ENCODE measurements around the gene SLC25A29. TPM values are rescaled to one million over a fixed set of nuclear protein-coding genes. Genes with fewer than 3 reads are reported as not detected.

Gene SLC25A29
- total and polyA plus RNA-seq, 7 experiments from 2014 or later = 0.38 to 25.6 (median 9.7) TPM

DNA sequence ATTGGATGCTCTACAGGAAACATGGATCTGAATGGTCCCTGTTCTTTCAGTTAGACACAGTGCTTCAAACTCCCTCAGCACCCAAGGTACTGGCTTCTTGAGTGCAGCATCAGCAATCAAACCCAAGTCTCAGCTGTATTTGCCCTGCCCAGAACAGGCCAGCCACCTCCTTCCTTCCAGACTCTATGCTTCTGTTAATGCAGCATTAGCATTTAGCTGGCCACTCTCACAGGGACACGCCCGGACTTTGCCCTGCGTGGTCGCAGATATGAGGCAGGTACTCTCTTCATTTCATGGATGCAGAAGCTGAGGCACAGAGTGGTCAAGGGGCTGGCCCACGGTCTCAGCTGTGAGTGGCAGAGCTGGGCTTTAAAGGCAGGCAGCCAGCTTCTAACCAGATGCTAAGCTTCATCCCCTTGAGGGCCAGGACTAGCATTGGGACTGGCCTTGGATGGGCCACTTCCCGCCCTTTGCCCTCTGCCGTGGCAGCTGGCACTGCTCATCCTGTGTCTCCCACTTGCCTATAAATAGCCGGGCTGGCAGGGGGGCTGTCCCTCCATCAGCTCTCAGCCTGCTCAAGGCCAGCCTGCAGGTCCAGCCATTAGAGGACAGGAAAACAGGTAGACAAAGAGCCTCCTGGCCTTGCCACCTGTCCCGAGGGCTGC lies 15.4 kb upstream of the SLC25A29 start:
- Mint-ChIP-seq H3K9me3 (no peaks in the 10 kb centered on the region), H3K27ac (no peak overlapping the region), H3K36me3 (no peaks in the 10 kb centered on the region), H3K27me3 (peaks cover 0 to 5% (median 0%) of the 10 kb centered on the region in 5 donors), H3K4me3 (no peak overlapping the region), H3K4me1 (peaks cover 4 to 7% (median 5%) of the 10 kb centered on the region in 7 donors)
- no peaks in the 10 kb centered on the region for H3K9me3 ChIP-seq (ENCODE audit: control insufficient read depth in 2 of 3, low read length in 3 of 3)
- H3K27me3 ChIP-seq (ENCODE audit: control insufficient read depth in 2 of 2, insufficient read depth in 2 of 2, low read length in 2 of 2) = no peaks in the 10 kb centered on the region
- ChIA-PET CTCF (no interaction called here), POLR2A (no interaction called here)
- H3K36me3 ChIP-seq (ENCODE audit: control insufficient read depth in 2 of 3, insufficient read depth in 3 of 3, low read length in 3 of 3) = no peaks in the 10 kb centered on the region
- H3K27ac ChIP-seq (ENCODE audit: low read depth, low read length) = no peak overlapping the region
- ATAC-seq = no peak
- DNase-seq = no peak
- H3K4me3 ChIP-seq (ENCODE audit: low read length) = no peak overlapping the region
- intact Hi-C loops (cut with micrococcal nuclease) = no loop called here
- H3K4me1 ChIP-seq (ENCODE audit: control insufficient read depth in 2 of 2, insufficient read depth in 2 of 2, low read length in 2 of 2) = no peaks in the 10 kb centered on the region

DNA sequence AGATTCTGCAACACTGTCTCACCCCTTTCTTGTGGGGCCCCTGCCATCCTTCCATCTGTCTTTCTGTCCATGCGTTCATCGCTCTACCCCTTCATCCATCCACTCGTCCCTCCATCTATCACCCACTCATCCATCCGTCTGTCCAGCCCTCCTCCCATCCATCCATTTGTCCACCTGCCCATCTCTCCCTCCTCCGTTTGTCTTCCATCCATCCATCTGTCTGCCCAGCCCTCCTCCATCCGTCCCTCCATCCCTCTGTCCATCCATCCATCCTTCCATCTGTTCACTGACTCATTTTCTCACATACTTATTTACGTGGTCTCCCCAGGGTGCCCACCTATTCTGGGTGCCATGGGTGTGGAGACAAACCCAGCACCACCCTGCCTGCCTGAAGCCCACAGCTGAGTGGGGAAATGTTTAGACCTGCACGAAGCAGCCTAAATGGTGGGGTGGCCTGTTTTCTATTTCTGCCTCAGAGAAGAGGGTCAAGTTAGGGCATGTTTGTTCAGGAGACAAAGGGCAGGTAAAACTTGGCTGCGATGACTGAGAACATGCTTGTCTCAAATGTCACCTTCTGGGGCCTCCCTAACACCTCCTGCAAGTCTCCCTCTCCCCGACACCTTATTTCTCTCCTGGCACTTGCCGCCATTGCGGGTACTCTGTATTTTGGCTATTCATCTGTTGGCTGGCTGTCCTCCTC lies 14.1 kb upstream of the SLC25A29 start:
- DNase-seq (no peak), ATAC-seq (no peak)
- Histone ChIP-seq H3K36me3 (ENCODE audit: control insufficient read depth in 2 of 3, insufficient read depth in 3 of 3, low read length in 3 of 3) (no peaks in the 10 kb centered on the region), H3K9me3 (ENCODE audit: control insufficient read depth in 2 of 3, low read length in 3 of 3) (no peaks in the 10 kb centered on the region), H3K27me3 (ENCODE audit: control insufficient read depth in 2 of 2, insufficient read depth in 2 of 2, low read length in 2 of 2) (no peaks in the 10 kb centered on the region), H3K27ac (ENCODE audit: low read depth, low read length) (no peak overlapping the region), H3K4me3 (ENCODE audit: low read length) (no peak overlapping the region), H3K4me1 (ENCODE audit: control insufficient read depth in 2 of 2, insufficient read depth in 2 of 2, low read length in 2 of 2) (no peaks in the 10 kb centered on the region)
- intact Hi-C loops (cut with micrococcal nuclease) = no loop called here
- no peaks in the 10 kb centered on the region for H3K36me3 Mint-ChIP-seq
- H3K27ac Mint-ChIP-seq = no peak overlapping the region
- peaks cover 4 to 7% (median 5%) of the 10 kb centered on the region in 7 donors for H3K4me1 Mint-ChIP-seq
- H3K4me3 Mint-ChIP-seq = peak overlapping the region in 2 of 10 donors; percentile 15 to 66
- H3K9me3 Mint-ChIP-seq = no peaks in the 10 kb centered on the region
- H3K27me3 Mint-ChIP-seq = peaks cover 0 to 5% (median 0%) of the 10 kb centered on the region in 5 donors
- ChIA-PET CTCF (no interaction called here), POLR2A (no interaction called here)

DNA sequence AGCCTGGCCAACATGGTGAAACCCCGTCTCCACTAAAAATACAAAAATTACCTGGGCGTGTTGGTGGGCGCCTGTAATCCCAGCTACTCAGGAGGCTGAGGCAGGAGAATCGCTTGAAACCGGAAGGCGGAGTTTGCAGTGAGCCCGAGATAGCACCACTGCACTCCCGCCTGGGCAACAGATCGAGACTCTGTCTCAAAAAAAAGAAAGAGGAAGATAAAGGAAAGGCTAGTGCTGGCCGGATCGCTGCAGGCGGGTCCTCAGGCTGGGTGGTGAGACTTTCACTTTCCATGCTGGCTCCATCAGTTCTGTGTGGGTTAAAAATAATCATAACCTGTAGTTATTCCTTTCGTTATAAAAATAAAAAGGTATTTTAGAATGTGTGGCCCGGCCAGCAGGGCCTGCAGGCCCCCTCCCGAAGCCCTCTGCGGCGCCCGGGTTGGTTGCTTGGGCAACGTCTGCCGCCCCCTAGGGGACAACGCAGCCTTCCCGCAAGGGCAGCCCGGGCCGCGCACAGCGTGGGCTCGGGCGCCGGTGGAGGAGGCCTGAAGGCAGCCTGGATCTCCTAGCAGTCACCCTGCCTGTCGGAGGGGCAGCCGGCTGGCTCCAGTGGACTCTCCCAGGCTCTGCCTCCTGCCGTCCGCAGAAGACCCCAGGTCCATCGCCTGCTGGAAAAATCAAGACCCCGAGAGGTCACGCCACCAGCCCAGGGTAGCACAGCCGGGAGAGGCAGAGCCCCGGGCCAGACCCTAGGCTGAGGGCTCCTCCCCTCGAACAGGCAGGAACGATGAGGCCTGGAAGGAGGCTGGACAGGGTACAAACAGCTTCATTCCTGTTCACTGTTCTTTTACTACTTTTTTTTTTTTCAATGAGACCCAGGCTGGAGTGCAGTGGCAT lies 11.9 kb upstream of the SLC25A29 start:
- peaks cover 0 to 5% (median 0%) of the 10 kb centered on the region in 5 donors for H3K27me3 Mint-ChIP-seq
- DNase-seq (peak; percentile 38 to 72 (median 58)), ATAC-seq (peak; percentile 97)
- H3K9me3 Mint-ChIP-seq = no peaks in the 10 kb centered on the region
- H3K4me1 Mint-ChIP-seq = peaks cover 4 to 7% (median 5%) of the 10 kb centered on the region in 7 donors
- H3K4me1 ChIP-seq (ENCODE audit: control insufficient read depth in 2 of 2, insufficient read depth in 2 of 2, low read length in 2 of 2) = no peaks in the 10 kb centered on the region
- no peaks in the 10 kb centered on the region for H3K27me3 ChIP-seq (ENCODE audit: control insufficient read depth in 2 of 2, insufficient read depth in 2 of 2, low read length in 2 of 2)
- CTCF ChIA-PET = interaction anchor here (0.6 to 0.7 kb wide), 5 partner anchors 46 to 441 kb away, joined by 3 to 4 read pairs (median 4); no protein-coding TSS in a partner anchor
- H3K27ac Mint-ChIP-seq = peak overlapping the region in 1 of 9 donors; percentile 9
- peak overlapping the region; percentile 53 for H3K4me3 ChIP-seq (ENCODE audit: low read length)
- intact Hi-C loops (cut with micrococcal nuclease) = loop anchor here in 1 of 2 donors (1.0 to 2.0 kb wide), 5 partner anchors 13 to 336 kb away; no protein-coding TSS in a partner anchor
- H3K36me3 Mint-ChIP-seq = no peaks in the 10 kb centered on the region
- H3K4me3 Mint-ChIP-seq = peak overlapping the region; percentile 45 to 79 (median 72)
- no peak overlapping the region for H3K27ac ChIP-seq (ENCODE audit: low read depth, low read length)
- H3K9me3 ChIP-seq (ENCODE audit: control insufficient read depth in 2 of 3, low read length in 3 of 3) = no peaks in the 10 kb centered on the region
- no peaks in the 10 kb centered on the region for H3K36me3 ChIP-seq (ENCODE audit: control insufficient read depth in 2 of 3, insufficient read depth in 3 of 3, low read length in 3 of 3)
- POLR2A ChIA-PET = interaction anchor here (0.7 kb wide), 1 partner anchor 49 kb away, joined by 3 read pairs; no protein-coding TSS in a partner anchor

DNA sequence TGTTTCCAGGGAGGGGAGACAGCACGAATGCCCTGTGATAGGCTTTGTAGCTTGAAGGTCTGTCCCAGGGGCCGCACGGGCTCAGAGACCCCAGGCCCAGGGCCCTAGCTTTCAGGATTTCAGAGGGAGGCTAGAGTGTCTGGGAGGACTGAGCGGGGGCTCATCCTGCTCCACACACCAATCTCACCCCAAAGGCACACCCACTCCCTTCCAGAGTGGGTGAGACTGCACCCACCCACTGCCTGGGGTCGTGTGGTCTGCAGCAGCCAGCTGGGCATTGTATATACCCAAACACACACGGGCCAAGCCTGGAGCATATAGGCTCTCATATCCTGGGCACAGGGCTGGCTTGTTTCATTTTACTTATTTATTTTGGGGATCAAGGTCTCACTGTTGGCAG lies 11.1 kb upstream of the SLC25A29 start:
- ChIA-PET POLR2A (no interaction called here), CTCF (interaction anchor here (0.8 kb wide), 1 partner anchor 27 kb away, joined by 3 read pairs; no protein-coding TSS in a partner anchor)
- H3K4me3 Mint-ChIP-seq = peak overlapping the region in 7 of 10 donors; percentile 45 to 79 (median 72)
- intact Hi-C loops (cut with micrococcal nuclease) = no loop called here
- Histone ChIP-seq H3K27ac (ENCODE audit: low read depth, low read length) (no peak overlapping the region), H3K36me3 (ENCODE audit: control insufficient read depth in 2 of 3, insufficient read depth in 3 of 3, low read length in 3 of 3) (no peaks in the 10 kb centered on the region), H3K4me1 (ENCODE audit: control insufficient read depth in 2 of 2, insufficient read depth in 2 of 2, low read length in 2 of 2) (no peaks in the 10 kb centered on the region), H3K9me3 (ENCODE audit: control insufficient read depth in 2 of 3, low read length in 3 of 3) (no peaks in the 10 kb centered on the region), H3K4me3 (ENCODE audit: low read length) (no peak overlapping the region), H3K27me3 (ENCODE audit: control insufficient read depth in 2 of 2, insufficient read depth in 2 of 2, low read length in 2 of 2) (no peaks in the 10 kb centered on the region)
- no peak overlapping the region for H3K27ac Mint-ChIP-seq
- H3K36me3 Mint-ChIP-seq = no peaks in the 10 kb centered on the region
- no peak for ATAC-seq
- DNase-seq = no peak
- H3K4me1 Mint-ChIP-seq = peaks cover 4 to 7% (median 5%) of the 10 kb centered on the region in 7 donors
- H3K9me3 Mint-ChIP-seq = no peaks in the 10 kb centered on the region
- peaks cover 0 to 10% (median 0%) of the 10 kb centered on the region in 5 donors for H3K27me3 Mint-ChIP-seq

DNA sequence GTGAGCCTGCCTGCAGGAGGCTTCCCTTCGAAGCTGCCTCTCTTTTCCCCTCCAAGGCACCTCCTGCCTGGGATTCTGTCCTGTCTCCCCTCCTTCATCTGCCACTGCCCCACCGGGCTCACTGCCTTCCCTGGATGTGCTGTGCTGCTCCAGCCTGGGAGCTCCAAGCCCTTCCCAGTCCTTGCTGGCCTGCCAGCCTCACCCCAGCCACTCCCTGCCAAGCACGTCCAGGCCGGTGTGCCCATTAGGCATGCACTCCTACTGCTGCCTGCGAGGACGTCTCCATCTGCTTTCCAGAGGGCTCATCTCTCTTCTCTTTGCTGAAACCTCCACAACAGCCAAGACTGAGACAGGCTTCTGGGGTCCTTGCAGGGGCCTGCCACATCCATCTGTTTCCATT lies 8.5 kb upstream of the SLC25A29 start:
- peaks cover 0 to 18% (median 0%) of the 10 kb centered on the region in 5 donors for H3K27me3 Mint-ChIP-seq
- no peaks in the 10 kb centered on the region for H3K9me3 ChIP-seq (ENCODE audit: control insufficient read depth in 2 of 3, low read length in 3 of 3)
- H3K27ac ChIP-seq (ENCODE audit: low read depth, low read length) = no peak overlapping the region
- no peak overlapping the region for H3K4me3 Mint-ChIP-seq
- H3K36me3 ChIP-seq (ENCODE audit: control insufficient read depth in 2 of 3, insufficient read depth in 3 of 3, low read length in 3 of 3) = no peaks in the 10 kb centered on the region
- DNase-seq (no peak), ATAC-seq (no peak)
- no peaks in the 10 kb centered on the region for H3K27me3 ChIP-seq (ENCODE audit: control insufficient read depth in 2 of 2, insufficient read depth in 2 of 2, low read length in 2 of 2)
- intact Hi-C loops (cut with micrococcal nuclease) = no loop called here
- H3K9me3 Mint-ChIP-seq = no peaks in the 10 kb centered on the region
- peak overlapping the region in 1 of 9 donors; percentile 53 for H3K27ac Mint-ChIP-seq
- ChIA-PET CTCF (no interaction called here), POLR2A (interaction anchor here (0.9 kb wide), 1 partner anchor 27 kb away, joined by 3 read pairs; no protein-coding TSS in a partner anchor)
- no peaks in the 10 kb centered on the region for H3K4me1 ChIP-seq (ENCODE audit: control insufficient read depth in 2 of 2, insufficient read depth in 2 of 2, low read length in 2 of 2)
- H3K36me3 Mint-ChIP-seq = no peaks in the 10 kb centered on the region
- no peak overlapping the region for H3K4me3 ChIP-seq (ENCODE audit: low read length)
- peaks cover 4 to 7% (median 5%) of the 10 kb centered on the region in 7 donors for H3K4me1 Mint-ChIP-seq

DNA sequence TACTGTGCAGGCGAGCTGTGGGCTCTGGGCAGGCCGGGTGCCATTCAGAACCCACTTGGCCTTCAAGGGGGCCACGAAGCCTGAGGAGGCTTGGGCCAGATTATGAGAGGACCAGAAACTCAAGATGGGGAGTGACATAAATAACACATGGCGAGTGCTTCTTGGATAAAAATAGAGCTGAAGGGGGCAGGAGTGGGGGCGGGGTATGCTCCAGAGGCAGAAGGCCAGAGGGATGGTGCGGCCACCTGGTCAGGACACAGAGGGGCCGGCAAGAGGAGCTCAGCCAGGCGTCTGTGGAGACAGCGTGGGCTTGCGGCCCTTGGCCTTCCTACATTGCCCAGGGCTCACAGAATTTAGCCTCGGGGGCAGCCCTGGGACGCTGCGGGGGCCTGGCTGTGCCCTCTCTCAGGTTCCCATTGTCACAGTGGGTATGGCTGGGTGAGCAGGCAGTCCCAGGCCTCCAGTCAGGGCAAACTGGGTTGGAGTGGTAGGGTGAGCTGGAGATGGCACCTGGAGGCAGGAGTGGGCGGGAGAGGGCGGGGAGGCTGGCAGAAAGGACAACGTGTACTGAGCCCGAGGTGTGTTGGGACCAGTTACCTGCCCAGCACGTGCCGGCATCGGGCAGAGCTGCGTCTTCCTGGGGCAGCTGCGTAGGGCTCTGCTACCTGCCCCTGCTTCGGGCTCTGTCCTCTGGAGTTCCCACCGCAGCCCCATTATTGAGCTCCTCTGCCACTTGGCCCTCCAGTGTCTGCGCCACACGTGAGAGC lies 7.4 kb upstream of the SLC25A29 start:
- peaks cover 0 to 23% (median 0%) of the 10 kb centered on the region in 5 donors for H3K27me3 Mint-ChIP-seq
- no peaks in the 10 kb centered on the region for H3K36me3 ChIP-seq (ENCODE audit: control insufficient read depth in 2 of 3, insufficient read depth in 3 of 3, low read length in 3 of 3)
- no peaks in the 10 kb centered on the region for H3K36me3 Mint-ChIP-seq
- H3K9me3 Mint-ChIP-seq = no peaks in the 10 kb centered on the region
- H3K9me3 ChIP-seq (ENCODE audit: control insufficient read depth in 2 of 3, low read length in 3 of 3) = no peaks in the 10 kb centered on the region
- no peak overlapping the region for H3K4me3 ChIP-seq (ENCODE audit: low read length)
- intact Hi-C loops (cut with micrococcal nuclease) = no loop called here
- no peak for ATAC-seq
- H3K27ac ChIP-seq (ENCODE audit: low read depth, low read length) = no peak overlapping the region
- POLR2A ChIA-PET = no interaction called here
- DNase-seq = no peak
- no peak overlapping the region for H3K4me3 Mint-ChIP-seq
- H3K4me1 Mint-ChIP-seq = peaks cover 0 to 7% (median 0%) of the 10 kb centered on the region in 7 donors
- no peaks in the 10 kb centered on the region for H3K4me1 ChIP-seq (ENCODE audit: control insufficient read depth in 2 of 2, insufficient read depth in 2 of 2, low read length in 2 of 2)
- CTCF ChIA-PET = no interaction called here
- H3K27ac Mint-ChIP-seq = no peak overlapping the region
- no peaks in the 10 kb centered on the region for H3K27me3 ChIP-seq (ENCODE audit: control insufficient read depth in 2 of 2, insufficient read depth in 2 of 2, low read length in 2 of 2)

All from naive thymus-derived CD4-positive, alpha-beta T cell (primary cell).